Frontal cortex (tissue), 4 donors: ENCODE measurements around the gene S100A5. TPM values are rescaled to one million over a fixed set of nuclear protein-coding genes. Genes with fewer than 3 reads are reported as not detected.
A peak's percentile ranks its signal among the peaks of the same experiment; 100 is the strongest.

Source experiments
- DNase-seq, 2 donors: peaks; one replicate each; pipeline ENCODE4 v3.0.0; 2012; ENCODE audit warnings: low spot score in 2 of 2
- FAIRE-seq: peaks from 2 replicates; lab custom pipeline; 2012; peaks lifted over from hg19 to GRCh38; lab: Jason Lieb, UNC
- total RNA-seq: library from RNA; depleted of rRNA; stranded (reverse); fragments of >200 nt; gene quantifications from one replicate; pipeline ENCODE4 v1.2.3, GENCODE V29; 2014
- donor health status: control.
- donor health status: control.
- donor health status: control.

S100A5 gene
- total RNA-seq, 1 donor from 2014 or later = not detected

DNA sequence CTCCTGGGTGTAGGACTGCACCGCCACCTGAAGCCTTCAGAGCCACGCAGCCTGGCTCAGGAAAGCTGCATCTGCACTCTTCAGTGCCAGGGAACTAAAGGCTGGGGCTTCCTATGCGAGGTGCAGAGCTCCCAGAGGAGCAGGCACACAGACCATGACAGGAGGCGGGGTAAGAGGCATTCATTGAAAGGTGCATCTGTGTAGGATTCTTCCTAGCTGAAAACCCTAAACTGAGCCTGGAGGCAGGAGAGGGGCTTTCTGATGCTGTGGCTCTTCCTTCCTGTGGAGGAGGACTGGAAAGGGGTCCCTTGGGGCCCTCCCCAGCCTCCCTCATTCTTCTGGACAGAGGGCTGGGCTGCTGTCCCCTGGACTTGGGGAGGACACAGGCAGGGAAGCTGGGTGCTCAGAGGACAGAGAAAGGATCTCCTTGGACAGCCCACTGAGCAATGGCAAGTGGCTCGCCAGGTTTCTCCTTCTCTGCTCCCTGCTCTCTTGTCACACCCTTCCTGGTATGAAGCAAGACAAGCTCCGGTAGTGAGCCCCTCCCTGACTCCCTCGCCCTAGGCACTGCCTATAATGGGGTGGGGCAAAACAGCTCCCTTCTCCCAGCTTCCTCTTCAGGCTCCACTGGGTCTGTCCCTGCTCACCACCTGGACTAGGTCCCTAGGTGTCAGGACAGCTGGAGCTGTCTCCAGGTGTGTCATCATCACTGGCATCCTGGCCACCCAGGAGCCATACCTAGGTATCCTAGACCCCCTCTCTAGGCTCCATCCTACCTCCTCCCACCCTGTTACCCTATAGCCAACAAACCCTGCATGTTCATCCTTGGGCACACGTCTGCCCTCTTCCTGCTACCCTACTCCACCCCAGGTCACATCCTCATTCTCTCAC lies 25.0 kb downstream of the S100A5 start:
- DNase-seq = no peak
- no peak for FAIRE-seq

DNA sequence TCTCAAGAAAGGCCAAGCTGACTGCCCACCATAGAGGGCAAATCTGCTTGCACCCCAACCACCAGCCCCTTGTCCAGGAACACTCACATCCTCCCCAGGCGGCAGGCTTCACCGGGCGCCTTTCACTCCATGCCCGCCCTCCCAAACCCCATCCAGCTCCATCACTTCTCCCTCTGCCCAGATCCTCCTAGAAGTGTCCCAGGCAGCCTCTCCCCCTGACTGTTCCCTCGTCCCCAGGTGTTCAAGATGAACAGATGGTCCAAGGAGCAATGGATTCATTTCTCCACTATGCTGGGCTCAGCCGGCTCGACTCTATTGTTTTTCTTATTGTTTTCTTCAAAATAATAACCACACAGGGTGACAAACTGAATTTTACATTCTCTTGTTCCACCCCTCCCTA lies 27.1 kb downstream of the S100A5 start:
- no peak for DNase-seq
- FAIRE-seq = no peak

DNA sequence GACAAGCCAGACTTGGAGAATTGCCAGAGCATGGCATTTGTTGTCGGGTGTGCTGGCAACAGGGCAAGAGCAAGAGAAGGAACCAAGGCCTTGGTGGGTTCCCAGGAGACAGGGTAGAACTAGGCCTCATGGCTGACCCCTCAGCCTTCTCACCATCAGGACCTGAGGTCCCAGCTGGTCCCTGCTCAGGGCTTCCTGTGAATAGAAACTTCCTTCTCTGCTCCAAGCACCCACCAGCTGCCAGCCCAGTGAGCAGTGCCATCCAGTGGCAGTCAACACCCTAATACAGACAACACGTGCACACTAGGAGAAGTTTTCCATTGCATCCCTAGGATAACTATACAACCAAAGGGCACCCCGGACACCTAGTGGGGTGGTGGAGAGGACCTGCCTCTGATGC lies 27.7 kb downstream of the S100A5 start:
- DNase-seq (no peak), FAIRE-seq (no peak)

DNA sequence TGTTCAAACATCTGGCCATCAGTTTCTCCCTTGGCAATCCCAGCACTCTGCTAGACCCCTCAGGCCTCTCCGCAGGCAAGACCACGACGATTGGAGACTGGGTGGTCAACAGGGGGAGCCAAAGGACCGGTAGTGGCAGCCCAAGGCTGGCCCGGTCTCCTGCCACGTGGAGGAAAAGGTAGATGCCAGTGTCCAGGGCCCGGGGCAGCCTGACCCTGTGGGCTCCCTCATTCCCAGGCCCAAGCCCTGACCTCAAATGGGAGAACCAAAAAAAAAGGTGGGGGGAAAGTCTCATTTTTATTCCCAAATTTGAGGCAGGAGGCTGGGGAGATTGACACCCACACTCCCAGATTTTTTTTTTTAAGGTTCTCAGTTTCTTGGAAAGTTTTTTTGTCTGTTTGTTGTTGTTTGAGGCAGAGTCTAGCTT lies 29.7 kb downstream of the S100A5 start:
- FAIRE-seq (no peak), DNase-seq (peak; percentile 39 to 79)

DNA sequence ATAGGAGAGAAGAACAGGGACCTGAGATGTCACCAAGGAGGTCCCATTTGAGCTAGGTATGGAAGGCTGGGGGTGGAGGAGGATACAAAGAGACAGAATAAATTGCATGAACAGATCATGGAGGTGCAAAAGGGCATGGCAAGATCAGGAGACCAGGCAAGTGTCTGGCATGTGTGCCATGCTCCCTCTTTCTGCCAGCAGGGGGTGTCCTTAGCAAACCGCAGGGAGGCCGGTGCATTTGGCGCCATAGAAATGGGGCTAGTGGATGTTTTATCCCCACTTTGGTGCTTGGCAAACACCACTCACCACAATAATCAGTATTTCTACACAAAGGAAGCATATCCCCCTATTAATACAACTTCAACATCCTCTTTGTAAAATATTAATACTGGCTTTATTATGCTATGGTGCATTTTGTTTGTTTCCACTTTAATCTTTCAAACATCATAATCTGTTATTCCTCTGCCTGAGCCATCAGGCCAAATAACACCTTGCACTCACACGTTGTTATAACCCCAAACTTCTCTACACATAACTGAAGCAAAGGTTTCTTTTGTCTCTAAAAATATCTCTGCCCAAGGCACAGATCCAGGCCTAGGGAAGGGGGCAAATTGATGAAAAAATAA lies 30.9 kb downstream of the S100A5 start:
- DNase-seq (peak in 1 of 2 donors; percentile 31), FAIRE-seq (no peak)

DNA sequence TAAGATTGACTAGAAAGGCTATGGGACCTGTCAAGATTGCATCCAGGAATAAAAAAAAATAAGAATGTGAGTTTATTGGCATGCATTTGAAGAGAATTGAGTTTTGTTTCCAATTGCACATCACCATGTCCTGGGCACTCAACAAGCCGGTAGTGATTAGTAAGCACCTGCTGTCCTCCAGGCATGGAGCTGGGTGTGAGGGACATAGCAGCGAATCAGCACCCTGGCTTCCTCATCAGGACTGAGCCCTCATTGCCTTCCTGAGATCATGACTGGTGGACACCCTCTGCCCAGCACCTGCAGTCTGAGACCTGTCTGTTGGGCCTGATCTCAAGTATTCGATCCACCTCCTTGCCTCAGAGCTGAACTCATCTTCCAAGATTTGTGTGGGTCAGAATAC lies 31.7 kb downstream of the S100A5 start:
- FAIRE-seq (no peak), DNase-seq (no peak)

DNA sequence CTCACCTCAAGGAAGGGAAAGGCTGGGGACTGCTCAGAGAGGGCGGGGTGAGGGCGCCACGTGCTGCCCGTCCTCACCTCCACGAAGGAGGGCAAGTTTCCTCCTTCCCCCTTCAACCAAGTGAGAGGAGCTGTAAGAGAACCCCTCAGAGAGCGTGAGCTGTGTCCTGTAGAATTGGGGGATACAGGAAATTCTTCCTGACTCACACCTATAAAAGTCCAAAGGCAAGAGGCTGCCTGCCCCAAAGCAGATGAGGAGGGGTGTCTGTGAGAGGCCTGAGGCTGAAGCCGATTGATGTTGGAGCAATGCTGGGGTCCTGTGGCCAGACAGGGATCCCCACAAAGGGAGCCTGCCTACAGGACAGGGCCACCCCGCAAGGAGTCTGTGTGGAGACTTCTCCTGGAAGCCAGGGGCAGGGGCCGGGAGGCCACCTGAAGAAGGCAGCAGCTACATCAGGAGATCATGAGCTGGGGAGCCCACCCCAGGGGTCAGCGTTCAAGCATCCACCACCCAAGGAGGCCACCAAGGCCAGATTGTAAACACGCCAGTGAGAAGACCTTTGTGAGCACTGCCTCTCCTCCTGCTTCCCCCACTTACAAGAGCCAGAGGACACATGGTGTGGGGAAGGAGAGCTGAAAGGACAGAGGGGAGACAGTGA lies 32.7 kb downstream of the S100A5 start:
- no peak for DNase-seq
- FAIRE-seq = no peak

DNA sequence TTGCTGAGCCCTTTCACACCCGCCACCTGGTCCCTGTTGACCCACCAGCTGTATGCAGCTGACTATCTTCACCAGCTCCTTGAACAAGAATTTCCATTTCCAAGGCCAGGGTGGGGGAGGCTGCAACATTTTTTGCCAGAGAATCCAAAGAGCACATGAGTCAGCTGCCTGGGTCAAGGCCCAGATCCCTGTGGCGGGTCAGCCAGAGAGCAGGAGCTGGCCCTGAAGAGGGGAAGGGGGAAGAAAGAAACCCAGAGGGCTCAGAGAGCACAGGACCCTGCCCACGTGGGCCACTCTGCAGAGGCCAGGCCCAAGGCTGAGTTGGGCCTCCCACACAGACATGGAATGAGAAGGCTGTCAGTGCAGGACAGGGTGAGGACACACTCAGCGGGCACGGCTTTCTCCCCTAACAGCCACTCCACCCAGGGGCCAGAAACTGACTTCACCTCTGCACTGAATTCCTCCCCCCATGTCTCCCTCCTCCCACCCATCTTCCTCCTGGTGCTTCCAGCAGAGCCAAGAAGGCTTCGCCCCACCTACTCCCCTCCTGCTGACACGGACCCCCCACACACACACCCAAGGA lies 33.8 kb downstream of the S100A5 start:
- no peak for DNase-seq
- FAIRE-seq = no peak

DNA sequence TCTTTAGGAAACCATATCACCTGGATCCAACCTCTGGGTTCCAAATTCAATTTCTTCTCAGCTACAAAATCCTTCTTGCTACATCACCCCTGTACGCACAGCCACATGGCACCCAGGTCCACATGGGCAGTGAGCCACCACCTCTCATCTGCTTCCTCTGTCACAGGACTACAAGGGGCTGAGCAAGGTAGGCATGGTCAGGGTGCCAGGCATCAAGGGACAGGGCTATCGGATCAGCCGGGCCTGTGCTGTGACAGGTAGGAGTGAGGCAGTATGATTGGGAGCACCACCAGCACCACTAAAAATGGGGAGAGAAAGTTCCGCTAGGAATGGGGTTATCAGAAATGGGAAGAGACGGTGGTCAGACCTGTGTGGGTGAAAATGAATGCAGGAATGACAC lies 34.3 kb downstream of the S100A5 start:
- FAIRE-seq (no peak), DNase-seq (no peak)

DNA sequence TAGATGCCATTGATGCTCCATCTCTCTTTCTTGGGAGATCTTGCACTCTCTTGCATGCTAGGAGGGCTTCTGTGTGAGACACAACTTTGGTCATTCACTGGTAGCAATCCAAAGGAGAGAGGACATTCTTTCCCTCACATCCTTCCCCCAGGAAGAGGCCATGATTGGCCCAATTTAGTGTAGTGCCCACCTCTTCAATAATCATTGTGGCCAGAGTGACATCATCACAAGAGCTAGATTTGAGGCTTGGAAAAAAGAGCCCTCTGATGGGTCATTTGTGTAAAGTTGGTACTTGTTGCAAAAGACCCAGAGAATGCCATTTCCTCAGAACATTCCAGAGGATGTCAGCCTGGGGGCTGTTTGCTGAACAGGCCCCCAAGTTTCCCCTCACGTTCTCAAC lies 35.2 kb downstream of the S100A5 start:
- DNase-seq (no peak), FAIRE-seq (no peak)

DNA sequence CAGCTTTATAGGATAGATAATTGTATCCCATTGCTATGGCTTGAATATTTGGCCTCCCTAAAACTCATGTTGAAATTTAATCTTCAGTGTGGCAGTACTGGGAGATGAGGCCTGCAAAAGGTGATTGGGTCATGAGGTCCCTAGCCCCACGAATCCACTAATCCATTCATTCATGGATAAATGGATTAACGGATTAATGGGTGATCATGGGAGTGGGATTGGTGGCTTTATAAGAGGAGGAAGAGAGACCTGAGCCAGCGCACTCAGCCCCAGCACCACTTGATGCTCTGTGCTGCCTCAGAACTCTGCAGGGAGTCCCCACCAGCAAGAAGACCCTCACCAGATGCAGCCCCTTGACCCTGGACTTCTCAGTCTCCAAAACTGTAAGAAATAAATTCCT lies 37.0 kb downstream of the S100A5 start:
- DNase-seq = no peak
- no peak for FAIRE-seq

DNA sequence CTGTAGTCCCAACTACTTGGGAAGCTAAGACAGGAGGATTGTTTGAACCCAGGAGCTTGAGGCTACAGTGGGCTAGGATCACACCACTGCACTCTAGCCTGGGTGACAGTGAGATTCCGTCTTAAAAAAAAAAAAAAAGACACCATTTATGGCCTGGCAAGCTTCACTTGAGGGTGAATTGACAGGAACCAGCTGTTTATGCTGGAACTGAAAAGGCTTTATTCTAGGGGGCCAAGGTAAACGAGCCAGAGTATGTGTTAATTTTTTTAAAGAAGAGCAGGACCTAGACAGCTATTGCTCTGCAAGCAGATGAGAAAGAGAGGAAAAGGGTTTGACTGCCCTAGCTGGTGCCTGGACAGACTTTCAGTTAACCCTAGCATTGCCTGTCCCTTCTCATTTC lies 42.0 kb downstream of the S100A5 start:
- no peak for FAIRE-seq
- DNase-seq = no peak

DNA sequence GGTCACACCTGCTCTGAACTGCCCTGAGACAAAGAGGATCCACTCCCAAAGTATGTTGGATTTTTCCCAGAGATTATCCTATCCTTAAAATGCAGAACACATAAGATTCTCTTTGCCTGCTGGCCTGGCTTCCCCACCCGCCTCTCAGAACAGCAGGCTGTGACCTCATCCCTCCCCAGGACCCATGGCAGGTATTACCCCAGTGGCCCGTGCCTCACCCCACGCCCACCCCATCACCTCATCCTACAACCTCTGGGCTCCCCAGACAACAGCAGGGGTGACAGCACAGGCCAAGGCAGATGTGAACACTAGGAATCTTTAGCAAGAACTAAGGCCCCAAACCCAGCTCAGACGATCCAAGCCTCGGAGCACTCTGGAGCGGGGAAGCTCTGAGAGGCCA lies 45.2 kb downstream of the S100A5 start:
- FAIRE-seq (no peak), DNase-seq (no peak)

DNA sequence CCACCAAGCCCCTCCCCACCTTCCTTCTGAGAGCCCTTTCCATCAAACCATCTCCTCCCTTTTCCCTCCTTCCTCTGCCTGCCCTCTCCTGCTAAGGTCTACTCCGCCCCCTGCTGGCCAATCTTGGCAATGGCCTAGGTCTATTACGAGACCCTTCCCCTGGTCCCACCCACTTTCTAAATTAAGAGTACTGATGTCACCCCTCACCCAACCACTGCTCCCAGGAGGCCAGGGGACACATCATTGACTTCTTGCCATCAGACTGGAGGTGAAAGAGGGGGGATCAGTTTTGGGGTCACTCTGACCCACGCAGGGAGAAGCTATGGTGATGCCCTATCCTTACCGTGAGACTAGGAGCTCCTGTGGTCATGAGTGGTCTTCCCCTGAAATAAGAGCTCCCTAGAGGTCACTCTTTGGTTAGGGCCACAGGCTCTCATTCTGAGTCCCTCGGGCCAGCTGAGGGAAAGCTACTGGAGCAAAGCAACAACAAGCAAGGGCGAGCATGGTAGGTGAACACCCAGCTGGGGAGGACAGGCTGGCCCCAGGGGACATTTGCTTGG lies 45.7 kb downstream of the S100A5 start:
- DNase-seq = peak in 1 of 2 donors; percentile 37
- FAIRE-seq = no peak

DNA sequence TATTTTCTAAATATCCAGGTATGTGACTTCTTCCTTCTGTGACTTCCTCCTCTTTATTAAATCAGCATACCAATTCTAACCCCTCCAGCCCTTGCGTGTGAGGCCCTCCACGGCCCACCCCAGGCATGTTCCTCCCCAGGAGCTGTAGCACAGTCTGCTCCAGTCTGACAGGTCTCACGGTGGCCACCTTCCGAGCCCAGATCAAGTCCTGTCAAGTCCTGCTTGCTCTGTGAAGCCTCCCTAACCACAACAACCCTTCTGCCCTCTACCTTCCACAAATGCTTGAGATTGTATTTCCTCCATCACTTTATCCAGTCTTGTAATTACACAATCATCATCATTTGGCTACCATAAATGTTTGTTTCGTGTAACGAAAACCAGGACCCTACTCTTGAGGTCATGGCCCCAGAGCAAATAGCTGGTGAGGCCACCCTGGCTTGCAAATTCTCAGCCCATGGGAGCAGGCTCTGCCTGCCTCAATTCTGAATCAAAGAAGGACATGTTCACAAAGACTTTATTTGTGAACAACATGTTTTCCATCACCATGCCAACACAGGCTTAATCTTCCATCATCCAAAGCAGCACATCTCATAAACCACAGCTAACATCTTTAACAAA lies 47.3 kb downstream of the S100A5 start:
- FAIRE-seq (no peak), DNase-seq (no peak)

DNA sequence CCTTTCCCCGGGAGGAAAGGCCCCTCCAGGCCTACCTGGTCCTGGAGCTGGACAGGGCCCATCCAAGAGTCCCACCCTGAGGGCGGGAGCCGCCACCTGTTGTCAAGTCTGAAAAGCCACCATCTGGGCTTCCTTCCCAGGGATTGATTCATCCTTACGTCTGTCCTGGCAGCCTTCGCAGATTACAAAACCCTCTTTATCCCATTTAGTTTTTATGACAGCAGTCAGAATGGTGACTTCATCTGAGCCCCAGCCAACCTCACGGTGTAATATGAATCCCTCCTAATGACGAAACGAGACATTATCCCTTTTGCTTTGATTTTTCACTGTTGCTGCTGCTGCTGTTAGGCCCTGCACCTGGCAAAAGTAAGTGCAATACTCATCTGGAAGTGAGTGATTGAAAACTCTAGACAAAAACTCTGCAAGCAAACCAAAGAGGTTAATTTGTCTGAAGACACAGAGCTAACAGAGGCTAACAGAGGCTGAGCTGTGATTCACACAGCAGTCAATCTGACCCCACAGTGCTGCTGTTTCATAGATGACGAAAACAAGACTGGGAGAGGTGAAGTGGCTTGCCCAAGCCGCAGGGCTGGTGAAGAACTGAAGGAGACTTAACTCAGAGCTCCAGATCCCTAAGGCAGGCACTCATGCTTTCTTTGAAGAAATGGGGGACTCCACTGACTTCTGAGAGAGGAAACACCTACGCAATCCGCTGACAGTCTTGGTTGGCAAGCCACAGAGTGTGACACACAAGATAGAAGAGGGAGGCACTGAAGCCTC lies 50.3 kb downstream of the S100A5 start:
- FAIRE-seq = no peak
- peak in 1 of 2 donors; percentile 42 for DNase-seq

DNA sequence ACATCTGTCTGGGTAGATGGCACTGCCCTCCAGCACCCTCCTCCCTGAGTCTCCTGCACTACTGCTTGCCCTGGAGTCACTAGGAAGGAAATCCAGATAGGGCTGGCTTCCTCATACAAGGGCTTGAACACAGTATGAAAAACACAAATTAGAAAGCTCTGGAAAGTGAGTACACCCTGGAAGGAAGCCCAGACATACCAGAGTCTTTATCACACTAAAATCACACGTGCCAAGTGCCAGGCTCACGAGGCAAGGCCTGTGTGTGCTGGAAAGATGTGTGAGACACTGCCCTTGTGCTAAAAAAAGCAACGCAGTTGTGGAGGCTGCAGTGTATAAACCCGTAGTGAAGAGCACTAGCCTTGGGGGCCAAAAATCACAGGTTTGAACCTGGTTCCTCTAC lies 52.0 kb downstream of the S100A5 start:
- no peak for FAIRE-seq
- DNase-seq = no peak

DNA sequence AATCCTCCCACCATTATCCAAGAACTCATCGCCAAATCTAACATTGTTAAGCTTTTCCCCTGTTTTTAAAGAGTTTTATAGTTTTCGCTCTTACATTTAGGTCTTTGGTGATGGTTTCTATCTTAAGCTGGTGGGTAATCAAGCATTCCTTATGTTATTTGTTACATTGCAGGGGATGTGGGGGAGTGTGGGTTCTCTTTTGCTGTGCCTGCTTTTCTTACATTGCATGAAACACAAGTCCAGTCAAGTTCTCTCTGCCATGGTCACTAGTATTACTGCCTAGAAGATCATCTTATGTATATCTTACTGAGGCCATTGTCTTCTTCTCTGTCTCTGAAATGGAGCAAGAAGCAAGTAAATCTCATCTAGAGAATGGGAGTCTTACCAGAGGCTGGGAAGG lies 53.0 kb downstream of the S100A5 start:
- DNase-seq (no peak), FAIRE-seq (no peak)
